HUDEP-2 (cell line): ENCODE measurements around the gene GSC2.

Experiments used
- DNase-seq, 76 experiments: peaks; one replicate each; lab custom pipeline; 2025; ENCODE audit not compliant: unreplicated experiment in 76 of 76; lab: John Stamatoyannopoulos, UW

Gene GSC2

GRCh38 chr22:19122752-19123492, 27.2 kb downstream of the GSC2 start:
- DNase-seq: peak in 3 of 76 experiments; percentile 35 to 40 (median 39)

GRCh38 chr22:19122143-19122751, 27.8 kb downstream of the GSC2 start, which contains the start of gene DGCR2:
DGCR2 (minus strand) TSS chr22:19122412; CDS start chr22:19122206, 206 bp downstream.
- DNase-seq: peak in 74 of 76 experiments; percentile 38 to 97 (median 90)

GRCh38 chr22:19121631-19122142, 28.4 kb downstream of the GSC2 start:
- DNase-seq: peak in 20 of 76 experiments; percentile 10 to 51 (median 24)

GRCh38 chr22:19120829-19121630, 29.1 kb downstream of the GSC2 start:
- peak in 11 of 76 experiments; percentile 6 to 29 (median 11) for DNase-seq

- DNase-seq: no peak
Observed at GRCh38 chr22:19119949-19120348, 30.1 kb downstream of the GSC2 start.

- no peak for DNase-seq
Observed at GRCh38 chr22:19118329-19118880, 31.7 kb downstream of the GSC2 start.

GRCh38 chr22:19117111-19117512, 33.0 kb downstream of the GSC2 start:
- no peak for DNase-seq

- peak in 27 of 76 experiments; percentile 7 to 41 (median 16) for DNase-seq
Observed at GRCh38 chr22:19115628-19116027, 34.5 kb downstream of the GSC2 start.

GRCh38 chr22:19114984-19115552, 35.0 kb downstream of the GSC2 start:
- no peak for DNase-seq

GRCh38 chr22:19113429-19113828, 36.7 kb downstream of the GSC2 start:
- DNase-seq: no peak

GRCh38 chr22:19111584-19111983, 38.5 kb downstream of the GSC2 start:
- DNase-seq: no peak

- DNase-seq: no peak
Observed at GRCh38 chr22:19111140-19111539, 39.0 kb downstream of the GSC2 start.

- DNase-seq: no peak
Observed at GRCh38 chr22:19110646-19111045, 39.4 kb downstream of the GSC2 start.

GRCh38 chr22:19110064-19110458, 40.0 kb downstream of the GSC2 start:
- peak in 1 of 76 experiments; percentile 17 for DNase-seq

- peak in 50 of 76 experiments; percentile 7 to 71 (median 38) for DNase-seq
Observed at GRCh38 chr22:19109198-19110063, 40.7 kb downstream of the GSC2 start.

GRCh38 chr22:19108807-19109197, 41.3 kb downstream of the GSC2 start:
- peak in 2 of 76 experiments; percentile 8 to 15 for DNase-seq

GRCh38 chr22:19107730-19108074, 42.4 kb downstream of the GSC2 start:
- DNase-seq: no peak

GRCh38 chr22:19106886-19107729, 43.0 kb downstream of the GSC2 start:
- DNase-seq: no peak
